HepG2 (cell line): ENCODE results near the gene NBPF1. TPM values are rescaled to one million over a fixed set of nuclear protein-coding genes. Genes with fewer than 3 reads are reported as not detected.

Source experiments
- CHD2 ChIP-seq: IDR thresholded peaks from 2 replicates; pipeline ENCODE4 v1.6.1; 2011; ENCODE audit warnings: low read depth, low read length, improper control_type of control experiment
- GABPA ChIP-seq, 2 experiments: IDR thresholded peaks; 2 replicates each; pipeline ENCODE4 v1.6.1; 2011 to 2016; ENCODE audit warnings: low read depth in 2 of 2, low read length in 1 of 2, missing biosample characterization in 1 of 2, missing genetic modification characterization in 1 of 2
- HDAC2 ChIP-seq: sonication (generic); formaldehyde crosslinking; IDR thresholded peaks from 2 replicates; pipeline ENCODE4 v1.4.0; 2020; ENCODE audit warnings: missing genetic modification reagents
- HNRNPUL1 ChIP-seq: fragments of 200-400 bp; formaldehyde crosslinking; IDR thresholded peaks from 2 replicates; pipeline ENCODE4 v1.6.1; 2017; ENCODE audit warnings: low read depth, mild to moderate bottlenecking, low read length, moderate library complexity
- KDM5B ChIP-seq: sonication (generic); formaldehyde crosslinking; IDR thresholded peaks from 2 replicates; pipeline ENCODE4 v1.4.0; 2020; ENCODE audit warnings: missing genetic modification reagents, mild to moderate bottlenecking, borderline replicate concordance
- SCMH1 ChIP-seq: sonication (generic); formaldehyde crosslinking; IDR thresholded peaks from 2 replicates; pipeline ENCODE4 v1.9.0; 2021; ENCODE audit warnings: missing genetic modification reagents, mild to moderate bottlenecking, borderline replicate concordance
- SP5 ChIP-seq: IDR thresholded peaks from 2 replicates; pipeline ENCODE4 v1.6.1; 2016; ENCODE audit warnings: low read depth, borderline replicate concordance
- TBL1XR1 ChIP-seq: fragments of 150-350 bp; IDR thresholded peaks from 2 replicates; pipeline ENCODE4 v1.6.1; 2014; ENCODE audit warnings: borderline replicate concordance, low read length; ENCODE audit not compliant: partially characterized antibody
- TCF7 ChIP-seq: sonication (generic); IDR thresholded peaks from 2 replicates; pipeline ENCODE4 v1.6.1; 2016; ENCODE audit warnings: antibody characterized with exemption, low read depth
- ZFAT ChIP-seq: sonication (generic); formaldehyde crosslinking; conservative IDR thresholded peaks from 2 replicates; pipeline ENCODE4 v1.8.1; 2023; ENCODE audit warnings: missing genetic modification reagents, inconsistent platforms
- ZFP37 ChIP-seq: sonication (generic); formaldehyde crosslinking; IDR thresholded peaks from 2 replicates; pipeline ENCODE4 v1.4.0; 2020; ENCODE audit warnings: missing genetic modification reagents, borderline replicate concordance
- ZMYM2 ChIP-seq: sonication (generic); formaldehyde crosslinking; IDR thresholded peaks from 2 replicates; pipeline ENCODE4 v1.8.0; 2022; ENCODE audit warnings: mild to moderate bottlenecking, missing genetic modification reagents
- ZNF124 ChIP-seq: sonication (generic); formaldehyde crosslinking; IDR thresholded peaks from 2 replicates; pipeline ENCODE4 v1.4.0; 2020; ENCODE audit warnings: missing genetic modification reagents
- ZNF20 ChIP-seq: sonication (generic); formaldehyde crosslinking; IDR thresholded peaks from 2 replicates; pipeline ENCODE4 v1.4.0; 2020; ENCODE audit warnings: mild to moderate bottlenecking, moderate library complexity, missing genetic modification reagents
- ZNF225 ChIP-seq: sonication (generic); formaldehyde crosslinking; IDR thresholded peaks from 2 replicates; pipeline ENCODE4 v1.4.0; 2020; ENCODE audit warnings: mild to moderate bottlenecking, missing genetic modification reagents
- ZNF296 ChIP-seq: sonication (generic); formaldehyde crosslinking; conservative IDR thresholded peaks from 2 replicates; pipeline ENCODE4 v1.5.0; 2020; ENCODE audit warnings: mild to moderate bottlenecking, missing genetic modification reagents
- ZNF430 ChIP-seq: sonication (generic); formaldehyde crosslinking; IDR thresholded peaks from 2 replicates; pipeline ENCODE4 v1.9.0; 2021; ENCODE audit warnings: mild to moderate bottlenecking, missing genetic modification reagents
- ZNF772 ChIP-seq: sonication (generic); formaldehyde crosslinking; IDR thresholded peaks from 2 replicates; pipeline ENCODE4 v1.5.0; 2020; ENCODE audit warnings: mild to moderate bottlenecking, missing genetic modification reagents
- ZNF776 ChIP-seq: sonication (generic); formaldehyde crosslinking; IDR thresholded peaks from 2 replicates; pipeline ENCODE4 v1.4.0; 2020; ENCODE audit warnings: mild to moderate bottlenecking, missing genetic modification reagents
- polyA plus RNA-seq, 8 experiments: library from polyadenylated mRNA; depleted of rRNA in 3 of 8; stranded (reverse) in 7 of 8; unstranded in 1 of 8; fragments of >200 nt; fragmentation: Illumina TruSeq in 4 of 8; extraction: Trizol in 4 of 8; gene quantifications; 2 replicates each; pipeline versions ENCODE4 v1.2.1 to v1.2.3, GENCODE V29; 2011 to 2016; ENCODE audit warnings: low read depth in 4 of 8, missing spikeins in 1 of 8, mixed read lengths in 1 of 8; ENCODE audit not compliant: insufficient read depth in 1 of 8
- total RNA-seq, 5 experiments: library from RNA; depleted of rRNA; stranded (reverse); fragments of >200 nt; fragmentation: Illumina TruSeq; extraction: Trizol; gene quantifications; 2 replicates each; pipeline ENCODE4 v1.2.3, GENCODE V29; 2016; ENCODE audit warnings: low read depth in 1 of 5
- TF ChIP-seq, protein P1 (sequence below): sonication (generic); formaldehyde crosslinking; IDR thresholded peaks from 2 replicates; pipeline ENCODE4 v1.8.0; 2022; ENCODE audit warnings: missing genetic modification reagents, mild to moderate bottlenecking, borderline replicate concordance
- TF ChIP-seq, protein P2 (sequence below): sonication (generic); formaldehyde crosslinking; IDR thresholded peaks from 2 replicates; pipeline ENCODE4 v1.4.0; 2020; ENCODE audit warnings: missing genetic modification reagents, low read depth, mild to moderate bottlenecking, borderline replicate concordance
- TF ChIP-seq, protein P3 (sequence below): sonication (generic); formaldehyde crosslinking; conservative IDR thresholded peaks from 2 replicates; pipeline ENCODE4 v1.5.0; 2020; ENCODE audit warnings: missing genetic modification reagents
- TF ChIP-seq, protein P4 (sequence below): sonication (generic); formaldehyde crosslinking; IDR thresholded peaks from 2 replicates; pipeline ENCODE4 v1.4.0; 2020; ENCODE audit warnings: missing genetic modification reagents, mild to moderate bottlenecking, borderline replicate concordance

NBPF1 gene
- total and polyA plus RNA-seq, 2 of the 13 experiments (the other 11 are each of a cell fraction or from before 2014, with no cell fraction given), result 30.3 to 35.6 TPM

DNA sequence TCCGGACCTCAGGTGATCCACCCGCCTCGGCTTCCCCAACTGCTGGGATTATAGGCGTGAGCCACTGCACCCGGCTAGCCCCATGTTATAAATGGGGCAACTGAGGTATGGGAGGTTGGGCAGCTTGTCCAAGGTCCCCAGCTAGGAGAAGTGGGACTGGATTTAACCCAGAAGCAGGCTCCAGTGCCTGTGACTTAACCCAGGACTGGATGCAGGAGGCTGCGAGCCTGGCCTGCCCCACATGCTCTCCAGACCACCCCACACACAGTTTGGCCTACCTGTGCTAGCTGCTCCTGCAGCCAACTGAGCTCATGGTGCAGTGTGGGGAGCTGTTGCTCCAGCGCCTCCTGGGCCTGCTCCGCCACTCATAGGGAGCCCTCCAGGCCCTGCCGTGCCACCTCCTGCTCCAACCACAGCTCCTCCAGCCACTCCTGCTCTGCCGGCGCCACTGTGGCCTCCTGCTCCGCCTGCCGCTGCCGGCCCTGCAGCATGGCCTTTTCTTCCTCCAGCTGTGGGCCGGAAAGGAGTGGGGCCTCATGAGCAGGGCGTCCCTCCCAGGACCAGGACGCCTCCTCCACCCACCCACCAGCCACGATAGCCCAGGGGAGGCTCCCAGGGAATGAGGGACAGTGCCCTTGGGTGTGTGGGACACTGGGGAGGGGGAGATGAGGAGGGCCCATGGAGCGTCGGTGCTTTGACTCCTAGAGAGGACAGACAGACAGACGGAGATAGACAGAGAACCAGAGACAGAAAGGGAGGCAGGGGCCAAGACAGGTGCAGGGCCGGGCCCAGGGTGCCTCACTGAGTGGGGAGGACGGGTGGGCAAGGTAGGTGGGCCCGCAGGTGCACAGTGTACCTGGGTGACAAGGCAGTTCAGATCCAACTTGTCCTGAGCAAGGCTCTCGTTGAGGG is 12.4 kb upstream of the NBPF1 start (continued):
- TF ChIP-seq, protein P1, sequence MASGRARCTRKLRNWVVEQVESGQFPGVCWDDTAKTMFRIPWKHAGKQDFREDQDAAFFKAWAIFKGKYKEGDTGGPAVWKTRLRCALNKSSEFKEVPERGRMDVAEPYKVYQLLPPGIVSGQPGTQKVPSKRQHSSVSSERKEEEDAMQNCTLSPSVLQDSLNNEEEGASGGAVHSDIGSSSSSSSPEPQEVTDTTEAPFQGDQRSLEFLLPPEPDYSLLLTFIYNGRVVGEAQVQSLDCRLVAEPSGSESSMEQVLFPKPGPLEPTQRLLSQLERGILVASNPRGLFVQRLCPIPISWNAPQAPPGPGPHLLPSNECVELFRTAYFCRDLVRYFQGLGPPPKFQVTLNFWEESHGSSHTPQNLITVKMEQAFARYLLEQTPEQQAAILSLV (CRISPR knock-in tag), result no peak
- TF ChIP-seq ZNF776 (CRISPR knock-in tag), result peak; percentile 60; the same call in 1 of the 2 replicates
- TF ChIP-seq SP5 (CRISPR knock-in tag), result no peak
- TF ChIP-seq, protein P2, sequence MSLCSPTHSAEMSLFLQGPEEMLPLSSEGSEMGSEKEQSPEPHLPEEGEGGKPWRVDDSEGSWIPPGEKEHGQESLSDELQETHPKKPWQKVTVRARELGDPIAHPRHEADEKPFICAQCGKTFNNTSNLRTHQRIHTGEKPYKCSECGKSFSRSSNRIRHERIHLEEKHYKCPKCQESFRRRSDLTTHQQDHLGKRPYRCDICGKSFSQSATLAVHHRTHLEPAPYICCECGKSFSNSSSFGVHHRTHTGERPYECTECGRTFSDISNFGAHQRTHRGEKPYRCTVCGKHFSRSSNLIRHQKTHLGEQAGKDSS, result no peak
- TF ChIP-seq, protein P3, sequence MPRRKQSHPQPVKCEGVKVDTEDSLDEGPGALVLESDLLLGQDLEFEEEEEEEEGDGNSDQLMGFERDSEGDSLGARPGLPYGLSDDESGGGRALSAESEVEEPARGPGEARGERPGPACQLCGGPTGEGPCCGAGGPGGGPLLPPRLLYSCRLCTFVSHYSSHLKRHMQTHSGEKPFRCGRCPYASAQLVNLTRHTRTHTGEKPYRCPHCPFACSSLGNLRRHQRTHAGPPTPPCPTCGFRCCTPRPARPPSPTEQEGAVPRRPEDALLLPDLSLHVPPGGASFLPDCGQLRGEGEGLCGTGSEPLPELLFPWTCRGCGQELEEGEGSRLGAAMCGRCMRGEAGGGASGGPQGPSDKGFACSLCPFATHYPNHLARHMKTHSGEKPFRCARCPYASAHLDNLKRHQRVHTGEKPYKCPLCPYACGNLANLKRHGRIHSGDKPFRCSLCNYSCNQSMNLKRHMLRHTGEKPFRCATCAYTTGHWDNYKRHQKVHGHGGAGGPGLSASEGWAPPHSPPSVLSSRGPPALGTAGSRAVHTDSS (CRISPR knock-in tag), result no peak
- TF ChIP-seq ZNF772, result peak; percentile 51; the same call in 1 of the 2 replicates
- no peak for TF ChIP-seq ZFP37 (CRISPR knock-in tag)
- TF ChIP-seq CHD2, result no peak
- no peak for TF ChIP-seq SCMH1 (CRISPR knock-in tag)
- no peak for TF ChIP-seq TCF7
- TF ChIP-seq ZMYM2 (CRISPR knock-in tag), result no peak
- TF ChIP-seq HNRNPUL1, result no peak
- TF ChIP-seq ZNF296, result no peak
- no peak for TF ChIP-seq ZNF20
- TF ChIP-seq HDAC2 (CRISPR knock-in tag), result no peak
- TF ChIP-seq ZFAT (CRISPR knock-in tag), result no peak
- no peak for TF ChIP-seq ZNF430
- no peak for TF ChIP-seq GABPA (IDR thresholded peaks at IDR 0.05; ENCODE audit: low read depth, low read length)
- no peak for TF ChIP-seq GABPA (CRISPR knock-in tag; IDR thresholded peaks at IDR 0.05; ENCODE audit: low read depth)
- no peak for TF ChIP-seq KDM5B
- TF ChIP-seq TBL1XR1, result no peak
- no peak for TF ChIP-seq ZNF124
- TF ChIP-seq, protein P4, sequence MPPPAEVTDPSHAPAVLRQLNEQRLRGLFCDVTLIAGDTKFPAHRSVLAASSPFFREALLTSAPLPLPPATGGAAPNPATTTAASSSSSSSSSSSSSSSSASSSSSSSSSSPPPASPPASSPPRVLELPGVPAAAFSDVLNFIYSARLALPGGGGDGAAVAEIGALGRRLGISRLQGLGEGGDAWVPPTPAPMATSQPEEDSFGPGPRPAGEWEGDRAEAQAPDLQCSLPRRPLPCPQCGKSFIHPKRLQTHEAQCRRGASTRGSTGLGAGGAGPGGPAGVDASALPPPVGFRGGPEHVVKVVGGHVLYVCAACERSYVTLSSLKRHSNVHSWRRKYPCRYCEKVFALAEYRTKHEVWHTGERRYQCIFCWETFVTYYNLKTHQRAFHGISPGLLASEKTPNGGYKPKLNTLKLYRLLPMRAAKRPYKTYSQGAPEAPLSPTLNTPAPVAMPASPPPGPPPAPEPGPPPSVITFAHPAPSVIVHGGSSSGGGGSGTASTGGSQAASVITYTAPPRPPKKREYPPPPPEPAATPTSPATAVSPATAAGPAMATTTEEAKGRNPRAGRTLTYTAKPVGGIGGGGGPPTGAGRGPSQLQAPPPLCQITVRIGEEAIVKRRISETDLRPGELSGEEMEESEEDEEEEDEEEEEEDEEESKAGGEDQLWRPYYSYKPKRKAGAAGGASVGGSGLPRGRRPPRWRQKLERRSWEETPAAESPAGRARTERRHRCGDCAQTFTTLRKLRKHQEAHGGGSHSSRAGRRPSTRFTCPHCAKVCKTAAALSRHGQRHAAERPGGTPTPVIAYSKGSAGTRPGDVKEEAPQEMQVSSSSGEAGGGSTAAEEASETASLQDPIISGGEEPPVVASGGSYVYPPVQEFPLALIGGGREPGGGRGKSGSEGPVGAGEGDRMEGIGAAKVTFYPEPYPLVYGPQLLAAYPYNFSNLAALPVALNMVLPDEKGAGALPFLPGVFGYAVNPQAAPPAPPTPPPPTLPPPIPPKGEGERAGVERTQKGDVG, result no peak
- peak; percentile 22; the same call in 1 of the 2 replicates for TF ChIP-seq ZNF225 (CRISPR knock-in tag)
